ENCODE measurements around the gene FAM107B. TPM values are rescaled to one million over a fixed set of nuclear protein-coding genes. Genes with fewer than 3 reads are reported as not detected.
A peak's percentile ranks its signal among the peaks of the same experiment; 100 is the strongest.

The FAM107B gene
- total and polyA plus RNA-seq, 10 of the 15 experiments (the other 5 are each of a cell fraction or from before 2014, with no cell fraction given), result 22.9 to 162 (median 86.6) TPM

- ChIA-PET SMC1A (ENCODE audit: uncharacterized antibody, unreplicated experiment) (interaction anchor here (0.5 to 5.2 kb wide), 7 partner anchors 23 to 507 kb away, joined by 3 to 66 read pairs (median 3); no protein-coding TSS in a partner anchor), CTCF (interaction anchor here (1.1 to 5.7 kb wide), 11 partner anchors 11 to 301 kb away, joined by 3 to 134 read pairs (median 8); partner anchors contain the start of genes CDNF, HSPA14 and MSANTD7), RAD21 (ENCODE audit: unreplicated experiment) (interaction anchor here (4.8 kb wide), 1 partner anchor 288 kb away, joined by 74 read pairs; no protein-coding TSS in a partner anchor), POLR2A (no interaction called here)
- H3K4me2 ChIP-seq (ENCODE audit: control insufficient read depth, insufficient read depth), result no peak overlapping the region
- no peaks in the 10 kb centered on the region; the same call in none of the 2 replicates for H3K79me2 ChIP-seq (ENCODE audit: control insufficient read depth, insufficient read depth, low read length)
- TF ChIP-seq NBN (IDR thresholded peaks at IDR 0.05) (no peak), CHD1 (IDR thresholded peaks at IDR 0.05; ENCODE audit: low read depth, low read length) (no peak), CREB1 (IDR thresholded peaks at IDR 0.05; ENCODE audit: low read depth) (no peak), POLR2A (IDR thresholded peaks at IDR 0.05; ENCODE audit: low read depth, low read length) (0 out of 2 replicates have a peak, but pooled peaks have one; percentile 10), ZNF274 (IDR thresholded peaks at IDR 0.05; ENCODE audit: insufficient read depth, insufficient read length) (no peak)
- no peak overlapping the region for H3K27ac ChIP-seq (ENCODE audit: control insufficient read depth, insufficient read depth)
- H4K20me1 ChIP-seq (ENCODE audit: control insufficient read depth, insufficient read depth), result no peaks in the 10 kb centered on the region; the same call in 1 of the 2 replicates
- H2AFZ ChIP-seq (ENCODE audit: control insufficient read depth, low read depth, low read length), result no peak overlapping the region
- no peak overlapping the region for H3K4me3 ChIP-seq
- no peaks in the 10 kb centered on the region for H3K9me3 ChIP-seq (replicated peaks; ENCODE audit: control insufficient read depth, insufficient read depth, low read length)
- H3K36me3 ChIP-seq (ENCODE audit: control insufficient read depth in 2 of 2, insufficient read depth in 2 of 2, low read length in 1 of 2), result peaks cover 1 to 27% of the 10 kb centered on the region in 2 experiments; a peak in 3 of 4 replicates
- H3K4me1 ChIP-seq (ENCODE audit: control insufficient read depth, insufficient read depth, low read length), result peaks cover 3% of the 10 kb centered on the region; the same call in 1 of the 2 replicates
- ATAC-seq (no peak), DNase-seq (ENCODE audit: low read depth, low spot score) (no peak), FAIRE-seq (no peak)
- intact Hi-C loops (cut with micrococcal nuclease; ENCODE audit: unreplicated experiment) (no loop called here), in situ Hi-C loops (cut with MboI) (no loop called here)
- no peak overlapping the region for H3K9ac ChIP-seq (ENCODE audit: control insufficient read depth, insufficient read depth, low read length)
- H3K27me3 ChIP-seq (replicated peaks in 1 of 2; ENCODE audit: control insufficient read depth in 2 of 2, insufficient read depth in 2 of 2, low read length in 1 of 2), result no peaks in the 10 kb centered on the region
- 61% methylated on average over 7 of the region's 7 CpGs for WGBS (ENCODE audit: insufficient coverage, insufficient replicate concordance, low lambda C conversion rate, missing lambda C conversion rate)
- BruUV-seq (replicated peaks), result no TSS peak
These were observed 239.1 kb downstream of the FAM107B start for GRCh38 chr10:14535457-14536130.

- ChIA-PET RAD21 (ENCODE audit: unreplicated experiment) (interaction anchor here (0.8 kb wide), 1 partner anchor 288 kb away, joined by 4 read pairs; no protein-coding TSS in a partner anchor), CTCF (interaction anchor here (1.1 to 5.7 kb wide), 3 partner anchors 9 to 287 kb away, joined by 3 to 134 read pairs (median 8); no protein-coding TSS in a partner anchor), SMC1A (ENCODE audit: uncharacterized antibody, unreplicated experiment) (interaction anchor here (0.7 to 5.2 kb wide), 2 partner anchors 289 kb away, joined by 3 to 66 read pairs; no protein-coding TSS in a partner anchor), POLR2A (interaction anchor here (0.5 to 1.0 kb wide), 2 partner anchors 41 to 49 kb away, joined by 3 read pairs; no protein-coding TSS in a partner anchor)
- DNase-seq (ENCODE audit: low read depth, low spot score) (no peak), FAIRE-seq (no peak), ATAC-seq (no peak)
- no peaks in the 10 kb centered on the region for H3K27me3 ChIP-seq (replicated peaks in 1 of 2; ENCODE audit: control insufficient read depth in 2 of 2, insufficient read depth in 2 of 2, low read length in 1 of 2)
- H4K20me1 ChIP-seq (ENCODE audit: control insufficient read depth, insufficient read depth), result no peaks in the 10 kb centered on the region
- H3K79me2 ChIP-seq (ENCODE audit: control insufficient read depth, insufficient read depth, low read length), result no peaks in the 10 kb centered on the region; the same call in none of the 2 replicates
- no peak overlapping the region for H2AFZ ChIP-seq (ENCODE audit: control insufficient read depth, low read depth, low read length)
- BruUV-seq (replicated peaks), result no TSS peak
- H3K9me3 ChIP-seq (replicated peaks; ENCODE audit: control insufficient read depth, insufficient read depth, low read length), result no peaks in the 10 kb centered on the region
- 92% methylated on average over 7 of the region's 7 CpGs for WGBS (ENCODE audit: insufficient coverage, insufficient replicate concordance, low lambda C conversion rate, missing lambda C conversion rate)
- intact Hi-C loops (cut with micrococcal nuclease; ENCODE audit: unreplicated experiment), result no loop called here
- H3K4me2 ChIP-seq (ENCODE audit: control insufficient read depth, insufficient read depth), result no peak overlapping the region
- in situ Hi-C loops (cut with MboI), result no loop called here
- no peak overlapping the region for H3K9ac ChIP-seq (ENCODE audit: control insufficient read depth, insufficient read depth, low read length)
- H3K4me3 ChIP-seq, result no peak overlapping the region
- H3K36me3 ChIP-seq (ENCODE audit: control insufficient read depth in 2 of 2, insufficient read depth in 2 of 2, low read length in 1 of 2), result peaks cover 6 to 25% of the 10 kb centered on the region in 2 experiments; a peak in 3 of 4 replicates
- no peak overlapping the region for H3K27ac ChIP-seq (ENCODE audit: control insufficient read depth, insufficient read depth)
- H3K4me1 ChIP-seq (ENCODE audit: control insufficient read depth, insufficient read depth, low read length), result no peaks in the 10 kb centered on the region
- no peak for TF ChIP-seq ZNF592 (IDR thresholded peaks at IDR 0.05)
- no peak for TF ChIP-seq NFYA (IDR thresholded peaks at IDR 0.05; ENCODE audit: borderline replicate concordance, low read depth, low read length)
- no peak for TF ChIP-seq POLR2AphosphoS5 (IDR thresholded peaks at IDR 0.05; ENCODE audit: low read length)
- TF ChIP-seq BACH1 (IDR thresholded peaks at IDR 0.05; ENCODE audit: borderline replicate concordance), result no peak
- no peak for TF ChIP-seq ZNF622 (IDR thresholded peaks at IDR 0.05)
- TF ChIP-seq IKZF1 (conservative IDR thresholded peaks at IDR 0.05), result no peak
- no peak for TF ChIP-seq KAT2A (conservative IDR thresholded peaks at IDR 0.05; ENCODE audit: control insufficient read depth, low read depth, low read length)
- no peak for TF ChIP-seq CREB1 (IDR thresholded peaks at IDR 0.05; ENCODE audit: low read depth)
- no peak for TF ChIP-seq MTA2 (IDR thresholded peaks at IDR 0.05; ENCODE audit: low read depth)
These were observed 240.5 kb downstream of the FAM107B start for GRCh38 chr10:14534152-14534551.

All from GM12878 (cell line).